HG03064 (cell line): ENCODE data around the gene KIAA0408.
"Not testable (repeated sequence)": the region's sequence is repeated elsewhere in the genome, so short reads cannot be mapped to it uniquely, and the experiment has no call there.

ENCODE experiments used
- ATAC-seq: cut with Tn5 transposase; IDR thresholded peaks from one replicate; pipeline ENCODE4 v1.9.1; 2021; ENCODE audit warnings: low read depth; ENCODE audit not compliant: unreplicated experiment

KIAA0408 gene

DNA sequence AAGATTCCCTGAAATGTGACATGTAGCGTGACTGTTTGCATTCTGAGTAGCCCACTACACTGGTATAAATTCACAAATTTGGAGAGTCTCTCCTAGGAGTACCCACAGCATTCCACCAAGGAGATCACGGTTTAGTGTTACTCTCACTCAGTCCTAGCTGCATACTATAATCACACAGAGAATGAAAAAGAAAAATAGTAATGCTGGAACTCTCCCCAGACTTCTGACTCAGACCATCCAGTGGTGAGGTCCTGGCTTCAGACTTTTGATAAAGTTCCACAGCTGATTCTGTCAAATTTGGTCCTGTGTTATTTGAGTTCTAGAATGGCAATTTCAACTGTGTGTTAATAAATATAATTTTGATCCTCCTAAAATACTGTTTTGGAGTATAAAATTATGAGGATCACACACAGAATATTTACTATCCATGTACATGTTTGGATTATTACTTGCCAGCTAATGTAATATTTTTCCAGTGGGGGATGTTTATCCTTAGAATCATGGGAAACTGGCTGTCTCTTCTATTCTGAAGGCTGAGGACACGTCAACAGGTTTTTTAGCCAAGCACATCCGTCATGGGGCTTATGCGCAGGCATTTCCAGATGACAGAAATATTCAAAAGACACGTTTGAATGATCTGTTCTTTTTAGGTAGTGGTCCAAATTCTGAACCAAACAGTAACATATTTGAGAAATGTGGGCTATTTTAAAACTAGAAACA is 5.1 kb upstream of the KIAA0408 start:
- ATAC-seq, result no peak

DNA sequence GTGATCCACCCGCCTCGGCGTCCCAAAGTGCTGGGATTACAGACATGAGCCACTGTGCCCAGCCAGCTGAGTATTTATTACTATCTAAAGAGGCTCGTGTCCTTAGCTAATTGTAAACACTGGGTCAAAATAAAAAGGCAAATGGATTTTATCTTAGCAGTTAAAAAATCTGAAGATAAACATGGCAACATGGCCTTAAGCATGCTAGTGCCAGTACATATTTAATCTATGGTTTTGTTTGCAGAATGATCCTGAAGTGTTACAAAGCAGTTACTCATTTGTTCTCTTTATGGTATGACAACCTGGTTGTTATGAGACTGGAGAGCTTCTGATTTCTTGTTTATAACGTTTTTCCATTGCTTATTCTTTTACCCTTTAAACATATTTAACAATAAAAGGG is 3.9 kb upstream of the KIAA0408 start:
- ATAC-seq, result no peak

DNA sequence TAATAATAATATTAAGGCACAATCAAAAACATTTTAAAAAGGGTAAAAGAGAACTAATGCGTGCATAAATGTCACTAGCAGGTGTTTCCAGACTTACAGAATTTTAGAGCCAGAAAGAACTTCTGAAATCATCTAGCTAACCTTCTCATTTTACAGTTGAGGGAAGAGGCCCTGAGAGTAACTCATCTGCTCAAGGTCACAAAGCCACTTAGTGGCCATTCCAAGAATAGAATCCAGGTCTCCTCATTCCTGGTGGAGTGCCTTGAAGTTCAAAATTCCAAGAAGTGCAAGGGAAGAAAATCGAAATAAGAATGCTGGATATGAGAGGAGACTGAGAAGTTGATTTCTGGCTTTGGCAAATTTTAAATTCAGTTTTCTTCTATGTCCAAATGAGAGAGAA is 3.2 kb upstream of the KIAA0408 start:
- ATAC-seq, result no peak

DNA sequence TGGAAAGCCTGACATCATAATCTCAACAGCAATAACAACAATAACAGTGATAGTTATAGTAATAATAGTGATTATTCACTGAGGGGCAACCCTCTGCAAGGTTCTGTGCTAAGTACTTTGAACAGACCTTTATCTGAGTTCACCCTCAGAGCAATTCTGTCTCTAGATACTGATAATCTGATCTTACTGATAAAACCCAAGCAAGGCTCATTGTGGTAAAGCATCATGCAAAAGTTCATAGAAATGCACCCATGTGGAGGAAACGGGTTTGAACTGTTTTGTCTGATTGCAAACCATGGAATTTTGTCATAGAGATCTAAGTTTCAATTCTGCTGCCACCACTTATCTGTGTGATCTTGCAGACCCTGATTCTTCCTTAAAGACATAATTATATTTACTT is 1.3 kb upstream of the KIAA0408 start:
- no peak for ATAC-seq

DNA sequence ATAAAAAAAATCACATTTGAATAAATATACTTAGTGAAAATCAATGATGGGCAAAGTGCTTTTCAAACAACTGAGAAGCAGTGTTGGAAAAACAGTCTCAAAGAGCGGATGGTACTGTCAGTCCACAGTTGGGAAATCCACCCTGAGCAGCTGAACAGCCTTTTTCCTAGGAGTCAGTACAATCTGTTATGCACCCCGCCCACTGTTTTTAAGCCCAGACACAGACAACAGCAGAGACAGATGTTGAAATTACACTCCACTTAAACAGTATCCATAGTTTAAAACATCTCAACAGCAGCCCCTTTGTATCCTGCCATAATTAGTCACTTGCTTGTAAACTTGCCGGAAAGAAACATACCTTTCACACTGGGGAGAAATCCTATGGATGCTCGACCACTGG is 372 bp downstream of the KIAA0408 start:
- no peak for ATAC-seq

DNA sequence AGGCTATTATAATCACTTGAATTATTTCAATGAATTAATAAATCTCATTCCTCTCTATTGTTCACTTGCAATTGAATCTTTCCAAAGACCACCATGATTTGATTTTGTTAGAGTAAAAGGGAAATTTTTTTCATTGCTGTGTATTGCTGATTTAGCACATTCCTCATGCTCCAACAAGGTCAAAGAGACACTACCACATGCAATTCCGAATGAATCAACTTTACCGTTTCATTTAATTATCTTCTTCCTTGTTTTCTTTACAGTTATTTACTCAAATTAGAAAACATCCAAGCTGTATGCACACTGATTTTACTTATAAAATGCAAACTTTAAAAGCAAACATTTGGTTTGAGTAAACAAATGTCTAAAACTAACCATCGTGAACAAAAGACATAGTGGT is 967 bp downstream of the KIAA0408 start:
- ATAC-seq, result no peak

DNA sequence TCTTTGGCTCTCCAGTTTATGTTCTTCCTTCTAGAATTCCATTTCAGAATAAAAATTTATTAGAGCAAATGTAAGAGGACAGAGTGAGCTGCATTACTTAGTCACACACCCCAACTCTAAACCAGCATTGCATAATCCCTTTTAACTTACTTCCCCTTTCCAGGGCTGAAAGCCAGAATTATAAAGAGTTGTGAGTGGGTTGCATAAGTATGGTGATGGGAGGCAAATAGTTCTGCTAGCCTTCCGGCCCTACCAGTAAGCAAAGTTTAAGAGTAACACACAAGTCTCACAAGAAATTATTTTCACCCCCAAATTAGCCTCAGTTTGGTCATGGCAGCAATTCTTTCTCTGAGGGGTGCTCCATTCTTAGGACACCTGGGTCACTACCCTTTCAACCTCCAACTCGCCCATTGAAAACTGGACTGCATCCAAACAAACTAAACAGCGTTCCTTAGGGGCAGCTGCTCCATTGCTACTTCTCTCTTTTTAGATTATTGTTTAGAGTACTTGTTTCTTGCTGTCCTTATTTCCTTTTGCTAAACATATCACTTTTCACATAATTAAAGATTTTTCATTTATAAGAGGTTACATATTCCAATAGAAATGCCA is 1.6 kb downstream of the KIAA0408 start:
- ATAC-seq, result no peak

DNA sequence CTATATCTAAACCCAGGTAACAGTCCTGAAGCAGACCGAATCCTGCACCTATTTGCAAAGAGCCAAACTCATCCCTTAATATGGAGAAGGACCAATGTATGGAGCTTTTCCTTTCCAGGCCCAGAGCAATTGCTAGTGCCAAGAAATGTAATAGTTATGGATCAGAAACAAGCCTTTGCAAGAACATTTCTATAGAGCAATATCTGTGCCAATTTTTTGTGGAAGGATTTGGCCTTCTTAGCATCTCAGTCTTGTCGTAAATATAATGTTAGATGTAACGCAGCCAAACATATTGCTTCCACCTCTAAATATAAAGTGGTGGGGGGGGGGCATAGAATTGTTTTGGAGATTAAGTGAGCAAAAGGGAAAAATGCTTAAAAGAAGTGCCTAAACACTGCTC is 2.7 kb downstream of the KIAA0408 start:
- no peak for ATAC-seq

DNA sequence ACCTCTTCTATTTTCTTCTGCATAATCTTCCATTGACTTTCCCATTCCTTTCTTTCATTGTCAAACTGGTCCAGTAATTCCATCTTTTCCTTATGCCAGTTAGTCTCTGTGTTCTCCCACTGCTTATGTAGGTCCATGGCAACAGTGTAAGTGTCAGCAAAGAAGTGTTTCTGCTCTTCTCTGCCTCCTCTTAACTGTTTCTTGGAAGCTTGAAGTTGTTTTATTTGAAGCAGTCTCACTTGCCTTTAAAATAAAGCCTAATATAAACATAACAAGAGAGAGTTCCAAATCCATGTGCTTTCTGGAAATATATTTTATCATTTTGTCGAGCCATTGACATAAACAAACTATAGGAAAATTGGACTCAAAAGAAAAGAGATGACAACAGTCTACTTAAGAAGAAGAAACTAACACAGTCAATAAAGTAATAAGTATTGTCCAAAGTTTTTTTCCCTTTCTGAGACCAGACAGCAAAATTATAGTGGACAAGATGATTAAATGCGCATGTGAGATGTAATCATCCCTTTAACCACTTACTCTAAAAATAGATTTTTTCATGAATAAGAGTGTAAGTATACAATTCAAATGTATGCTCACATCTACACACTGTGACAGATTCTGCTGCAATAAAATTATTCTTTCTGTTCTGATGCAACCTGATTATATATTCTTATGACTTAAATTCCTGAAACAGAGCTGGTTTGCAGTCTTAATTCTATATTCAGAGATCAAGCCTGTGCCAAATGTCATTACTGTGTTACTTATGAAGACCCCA is 5.2 kb downstream of the KIAA0408 start:
- ATAC-seq, result no peak

DNA sequence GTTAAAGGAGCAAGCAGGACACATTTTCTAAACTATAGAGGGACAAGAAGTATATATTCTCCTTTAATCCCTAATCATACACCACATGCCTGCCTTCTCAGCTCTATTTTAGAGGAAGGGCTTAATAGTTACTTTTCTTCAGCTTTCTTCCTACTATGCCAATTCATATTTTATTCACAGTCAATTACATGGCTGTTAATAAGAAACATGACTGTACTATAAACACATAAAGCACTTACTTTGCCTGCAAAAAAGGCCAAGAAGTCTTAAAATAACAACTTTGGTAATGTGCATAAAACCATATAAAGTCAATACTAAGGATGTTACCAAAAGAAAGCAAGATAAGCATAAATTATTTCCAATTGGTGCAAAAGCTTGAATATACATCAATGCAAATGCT is 6.4 kb downstream of the KIAA0408 start:
- no peak for ATAC-seq

DNA sequence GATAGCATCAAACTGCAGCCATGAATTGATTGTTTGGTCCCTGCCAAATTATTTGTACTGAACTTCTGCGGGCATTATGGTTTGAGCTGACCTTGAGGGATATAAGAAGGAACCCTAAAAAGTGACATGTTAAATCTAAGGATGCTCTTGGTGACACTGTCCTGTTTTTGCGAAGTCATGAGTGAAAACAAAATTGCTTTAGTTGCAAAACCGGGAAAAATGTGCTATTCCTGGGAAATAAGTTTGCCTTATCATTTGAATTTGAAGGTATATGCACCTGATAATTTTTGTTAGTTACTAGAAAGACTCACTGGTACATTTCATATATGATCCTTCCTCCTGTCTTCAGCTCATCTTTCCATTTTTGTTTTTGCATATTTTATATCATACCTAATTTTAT is 7.8 kb downstream of the KIAA0408 start:
- no peak for ATAC-seq

DNA sequence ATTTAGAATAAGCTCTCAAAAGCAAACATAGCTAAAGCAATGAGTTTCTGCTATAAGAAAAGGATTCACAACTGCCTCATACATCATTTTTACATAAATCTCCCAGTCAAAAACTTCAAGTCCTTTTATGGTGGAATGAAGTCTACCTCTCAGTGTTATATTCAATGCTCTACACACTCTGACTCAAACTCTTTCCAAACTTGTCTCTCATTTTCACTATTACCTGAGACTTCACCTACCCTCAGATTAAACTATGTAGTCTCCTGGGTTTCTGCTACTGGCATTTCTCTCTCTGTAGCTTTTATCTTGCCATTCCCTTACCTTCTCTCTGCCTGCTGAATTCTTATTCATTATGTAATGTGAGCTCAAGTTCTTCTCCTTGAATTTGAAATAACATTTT is 11.4 kb downstream of the KIAA0408 start:
- ATAC-seq, result no peak

DNA sequence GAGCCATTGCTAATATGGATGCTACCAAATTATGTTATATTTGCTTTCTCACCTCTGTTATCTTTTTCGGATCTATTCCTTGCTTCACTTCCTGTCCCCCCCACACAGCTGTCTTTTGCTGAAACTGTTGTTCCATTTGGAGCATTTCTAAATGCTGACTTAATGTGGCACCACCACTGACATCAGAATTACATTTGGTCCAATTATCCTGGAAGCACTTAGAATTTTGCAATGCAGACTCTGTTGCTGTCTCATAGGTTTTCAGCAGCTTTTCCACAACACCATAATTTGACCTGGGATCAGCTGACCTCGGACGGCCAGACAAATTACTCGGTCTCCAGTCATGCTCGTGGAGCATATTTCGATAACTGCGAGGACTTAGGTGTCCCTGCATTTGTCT is 12.8 kb downstream of the KIAA0408 start:
- no peak for ATAC-seq

DNA sequence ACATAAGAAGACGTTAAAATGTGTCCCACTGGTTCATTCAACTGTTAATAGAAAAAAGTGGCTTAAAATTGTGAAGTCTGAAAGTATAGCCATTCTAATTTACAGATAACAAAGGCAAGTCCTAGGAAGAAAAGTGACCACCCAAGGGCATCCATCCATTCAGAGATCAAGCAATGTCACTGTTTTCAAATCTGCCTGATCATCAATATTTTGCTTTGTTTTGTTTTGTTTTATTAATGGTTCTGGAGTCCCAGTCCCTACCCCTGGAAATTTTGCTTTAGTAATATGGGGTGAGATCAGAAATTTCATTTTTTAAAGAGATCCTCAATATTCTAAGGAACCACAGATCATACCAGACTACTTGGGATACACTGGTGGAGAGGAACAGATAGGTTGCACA is 17.3 kb downstream of the KIAA0408 start:
- no peak for ATAC-seq

DNA sequence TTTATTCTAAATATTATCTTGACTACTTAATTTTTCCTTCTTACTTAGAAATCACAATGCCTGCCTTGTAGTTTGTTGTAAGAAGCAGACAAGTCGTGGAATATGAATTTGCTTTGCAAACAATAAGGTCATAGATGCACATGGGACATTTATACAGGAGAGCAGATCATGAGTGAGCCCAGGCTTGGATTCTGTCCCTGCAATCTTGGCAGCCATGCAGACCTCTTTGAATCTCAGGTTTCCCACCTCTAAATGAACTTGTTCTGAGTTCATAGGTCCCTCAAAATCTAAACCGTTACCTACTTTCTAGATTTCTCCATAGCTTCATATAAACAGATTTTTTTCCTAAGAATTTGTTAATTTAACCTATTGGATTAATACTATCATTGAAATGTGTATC is 19.5 kb downstream of the KIAA0408 start:
- no peak for ATAC-seq

DNA sequence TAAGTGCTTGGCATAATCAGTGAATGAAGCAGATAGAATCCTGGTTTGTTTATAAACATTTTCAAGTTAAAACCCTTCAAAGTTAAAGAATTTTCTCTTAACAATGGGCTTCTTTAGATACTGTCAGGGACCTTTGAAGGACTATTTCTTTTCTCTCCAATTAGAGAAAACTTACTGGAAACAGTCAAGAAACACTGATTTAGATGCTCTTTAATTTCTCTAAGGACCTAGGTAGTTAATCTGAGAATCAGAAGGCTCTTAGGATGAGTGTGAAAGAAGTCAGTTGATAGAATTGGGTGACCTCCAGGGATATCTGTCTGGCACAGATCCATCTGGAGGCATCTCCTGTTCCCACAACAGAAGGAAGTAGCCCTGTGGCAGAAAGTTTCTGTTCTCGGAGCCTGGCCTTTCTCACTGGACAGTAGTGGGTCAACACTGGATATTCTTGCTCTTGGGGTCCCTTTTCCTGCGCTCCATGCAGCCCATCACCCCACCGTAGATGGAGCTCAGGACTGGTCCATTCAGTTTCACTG is 22.5 kb downstream of the KIAA0408 start:
- ATAC-seq, result no peak

DNA sequence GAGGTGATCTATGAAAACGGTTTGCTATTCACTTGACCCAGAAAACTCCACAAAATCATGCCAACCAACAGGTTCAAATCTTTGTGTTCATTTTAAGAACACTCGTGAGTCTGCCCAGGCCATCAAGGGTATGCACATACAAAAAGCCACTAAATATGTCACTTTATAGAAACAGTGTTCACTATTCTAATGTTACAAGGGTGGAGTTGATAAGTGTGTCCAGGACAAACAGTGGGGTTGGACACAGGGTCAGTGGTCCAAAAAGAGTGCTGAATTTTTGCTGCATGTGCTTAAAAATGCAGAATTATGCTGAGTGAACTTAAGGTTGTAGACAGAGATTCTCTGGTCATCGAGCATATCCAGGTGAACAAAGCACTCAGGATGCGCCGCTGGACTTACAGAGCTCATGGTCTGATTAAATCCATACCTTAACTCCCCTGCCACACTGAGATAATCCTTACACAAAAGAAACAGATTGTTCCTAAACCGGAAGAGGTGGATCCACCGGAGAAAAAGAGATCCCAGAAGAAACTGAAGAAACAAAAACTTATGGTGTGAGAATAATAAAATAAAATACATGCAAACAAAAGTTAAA is 23.5 kb downstream of the KIAA0408 start:
- ATAC-seq, result no peak

DNA sequence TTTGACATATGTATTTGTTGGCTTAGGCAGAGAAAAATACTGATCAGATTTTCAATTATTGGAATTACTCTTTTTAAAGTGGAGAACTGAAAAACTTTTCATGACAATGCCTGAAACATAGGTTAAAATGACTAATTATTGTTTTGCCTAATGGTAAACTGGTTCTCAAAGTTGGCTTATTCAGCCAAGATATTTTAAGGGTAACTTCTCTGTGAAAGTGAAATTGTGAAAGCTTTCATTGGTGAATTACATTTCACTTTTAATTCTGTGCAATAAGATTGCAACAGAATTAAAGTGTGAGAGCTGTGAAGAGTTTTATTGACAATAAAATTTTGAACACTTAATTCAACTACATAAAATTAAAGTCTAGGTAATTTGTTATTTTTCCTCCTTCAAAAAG is 24.5 kb downstream of the KIAA0408 start:
- ATAC-seq, result no peak

DNA sequence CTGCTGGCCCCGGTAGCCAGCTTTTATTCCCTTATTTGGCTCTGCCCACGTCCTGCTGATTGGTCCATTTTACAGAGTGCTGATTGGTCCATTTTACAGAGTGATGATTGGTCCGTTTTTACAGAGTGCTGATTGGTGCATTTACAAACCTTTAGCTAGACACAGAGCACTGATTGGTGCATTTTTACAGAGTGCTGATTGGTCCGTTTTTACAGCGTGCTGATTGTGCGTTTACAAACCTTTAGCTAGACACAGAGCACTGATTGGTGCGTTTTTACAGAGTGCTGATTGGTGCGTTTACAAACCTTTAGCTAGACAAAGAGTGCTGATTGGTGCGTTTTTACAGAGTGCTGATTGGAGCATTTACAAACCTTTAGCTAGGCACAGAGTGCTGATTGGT is 30.6 kb downstream of the KIAA0408 start:
- ATAC-seq, result not testable (repeated sequence)

DNA sequence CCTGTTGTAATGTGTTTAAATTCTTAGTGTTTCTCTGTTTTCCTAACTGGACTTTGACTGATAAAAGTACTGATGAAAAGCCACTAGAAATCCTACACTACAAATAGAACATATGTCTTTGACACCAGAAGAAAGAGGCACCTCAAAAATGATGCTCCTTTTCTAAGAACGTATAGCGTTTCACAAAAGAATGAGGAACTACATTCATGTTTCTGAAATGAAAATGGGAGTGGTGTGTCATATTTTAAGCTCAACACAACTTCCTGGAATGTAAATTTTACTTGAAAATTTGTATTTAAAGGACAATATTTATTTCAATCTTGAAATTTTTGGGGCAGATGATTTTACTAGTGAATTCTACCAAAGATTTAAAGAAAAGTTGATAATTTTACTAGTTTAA is 35.3 kb downstream of the KIAA0408 start:
- no peak for ATAC-seq

DNA sequence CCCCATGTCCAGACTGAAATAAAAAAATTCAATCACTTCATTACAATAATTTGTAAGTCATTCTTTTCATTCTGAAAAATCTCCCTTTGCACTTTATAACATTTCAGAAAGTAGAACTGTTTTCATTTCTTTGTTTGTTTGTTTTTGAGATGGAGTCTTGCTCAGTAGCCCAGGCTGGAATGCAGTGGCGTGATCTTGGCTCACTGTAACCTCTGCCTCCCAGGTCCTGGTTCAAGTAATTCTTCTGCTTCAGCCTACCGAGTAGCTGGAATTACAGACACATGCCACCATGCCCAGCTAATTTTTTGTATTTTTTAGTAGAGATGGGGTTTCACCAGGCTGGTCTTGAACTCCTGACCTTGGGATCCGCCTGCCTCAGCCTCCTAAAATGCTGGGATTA is 38.0 kb downstream of the KIAA0408 start:
- ATAC-seq, result not testable (repeated sequence)
